ENCODE data around the gene SCN5A. TPM values are rescaled to one million over a fixed set of nuclear protein-coding genes. Genes with fewer than 3 reads are reported as not detected.

Gene SCN5A
- total and polyA plus RNA-seq, 2 of the 8 experiments (the other 6 are each of a cell fraction or from before 2014, with no cell fraction given), result 4.8 to 11.4 TPM

DNA sequence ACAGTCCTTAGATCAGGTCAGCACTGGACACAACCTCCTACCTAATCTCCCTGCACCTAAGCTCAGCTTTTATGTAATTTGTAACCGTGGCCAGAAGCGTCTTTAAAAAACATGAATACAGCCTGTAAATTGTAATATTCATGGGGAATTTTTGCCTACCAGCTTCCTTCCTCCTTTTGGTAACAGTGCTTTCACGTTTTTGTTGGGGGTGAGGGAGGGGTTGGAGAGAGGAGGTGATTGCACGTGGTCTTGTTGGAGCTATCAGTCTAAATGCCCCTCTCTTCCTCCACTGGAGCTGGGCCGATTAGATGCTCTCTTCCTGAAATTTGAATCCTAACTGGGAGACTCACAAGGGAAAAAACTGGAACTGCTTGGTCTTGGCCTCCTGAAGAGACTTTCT is 35.1 kb upstream of the SCN5A start:
- Histone ChIP-seq H3K79me2 (ENCODE audit: control insufficient read depth in 1 of 2, insufficient read depth in 2 of 2, low read length in 2 of 2) (no peaks in the 10 kb centered on the region), H2BK20ac (ENCODE audit: low read length) (no peak overlapping the region), H3K27me3 (replicated peaks in 1 of 4; ENCODE audit: control insufficient read depth in 3 of 4, extremely low read depth in 1 of 4, insufficient read depth in 3 of 4, low read length in 3 of 4) (peaks cover 0 to 1% (median 0%) of the 10 kb centered on the region in 4 experiments; a peak in 1 of 7 replicates), H4K91ac (replicated peaks; ENCODE audit: insufficient read length, low read length) (no peak overlapping the region), H3K56ac (replicated peaks; ENCODE audit: insufficient read length, low read depth, low read length) (no peak overlapping the region), H3K9me3 (ENCODE audit: insufficient read depth in 2 of 2, low read depth in 1 of 2, low read length in 1 of 2) (no peaks in the 10 kb centered on the region), H3K4me1 (replicated peaks in 1 of 4; ENCODE audit: control insufficient read depth in 3 of 4, insufficient read depth in 4 of 4, low read length in 3 of 4) (no peaks in the 10 kb centered on the region), H4K8ac (ENCODE audit: extremely low read depth, insufficient read depth, low read length) (no peak overlapping the region), H3K23me2 (ENCODE audit: low read depth, low read length) (no peaks in the 10 kb centered on the region), H4K5ac (ENCODE audit: insufficient read length, low read depth, low read length) (no peak overlapping the region), H2BK12ac (ENCODE audit: low read depth, low read length) (no peak overlapping the region), H3K23ac (ENCODE audit: insufficient read length) (no peak overlapping the region), H2BK15ac (ENCODE audit: low read length) (no peak overlapping the region), H3K27ac (ENCODE audit: low read depth, low read length) (no peak overlapping the region), H4K20me1 (replicated peaks in 1 of 2; ENCODE audit: control insufficient read depth in 1 of 2, insufficient read depth in 2 of 2, low read length in 2 of 2) (no peaks in the 10 kb centered on the region), H3K4me3 (ENCODE audit: extremely low read depth in 1 of 4, insufficient read depth in 2 of 4, low read depth in 3 of 4, low read length in 4 of 4) (no peak overlapping the region), H3K14ac (ENCODE audit: insufficient read length) (no peak overlapping the region), H2BK120ac (replicated peaks; ENCODE audit: low read depth, low read length) (no peak overlapping the region), H3K4me2 (ENCODE audit: insufficient read depth in 1 of 2, low read depth in 2 of 2, low read length in 2 of 2) (no peak overlapping the region), H2BK5ac (ENCODE audit: low read depth, low read length) (no peak overlapping the region), H3K4ac (replicated peaks; ENCODE audit: insufficient read length, low read depth, low read length) (no peak overlapping the region), H2AK5ac (ENCODE audit: low read depth, low read length) (no peak overlapping the region), H2AFZ (ENCODE audit: low read length) (no peak overlapping the region), H3K18ac (ENCODE audit: extremely low read depth, low read length) (no peak overlapping the region), H3K79me1 (ENCODE audit: low read depth, low read length) (no peaks in the 10 kb centered on the region), H3K9ac (replicated peaks in 1 of 4; ENCODE audit: extremely low read depth in 1 of 4, low read depth in 3 of 4, low read length in 3 of 4) (no peak overlapping the region), H3K36me3 (ENCODE audit: control insufficient read depth in 2 of 4, insufficient read depth in 4 of 4, low read length in 3 of 4) (no peaks in the 10 kb centered on the region)
- ChIA-PET POLR2A (ENCODE audit: partially characterized antibody) (no interaction called here), CTCF (ENCODE audit: partially characterized antibody) (interaction anchor here (0.9 to 2.3 kb wide), 9 partner anchors 9 to 163 kb away, joined by 3 to 7 read pairs (median 3); no protein-coding TSS in a partner anchor)
- DNase-seq (ENCODE audit: low read depth in 1 of 2, low spot score in 2 of 2) (no peak), FAIRE-seq (no peak)
- 85% methylated on average over 5 of the region's 5 CpGs; no CpG with 5 or more reads in 1 of the 2 experiments for WGBS, 2 experiments (ENCODE audit: extremely low coverage in 1 of 2, insufficient coverage in 1 of 2, insufficient read length in 1 of 2, insufficient replicate concordance in 2 of 2, low coverage in 1 of 2, low lambda C conversion rate in 2 of 2, missing lambda C conversion rate in 1 of 2)
- TF ChIP-seq PHF8 (conservative IDR thresholded peaks at IDR 0.05; ENCODE audit: low read depth, low read length), result no peak
- no peak for TF ChIP-seq GTF2F1 (IDR thresholded peaks at IDR 0.05; ENCODE audit: borderline replicate concordance, low read depth, low read length)
- TF ChIP-seq NANOG (IDR thresholded peaks at IDR 0.05; ENCODE audit: insufficient read depth, low read depth, low read length, poor library complexity, severe bottlenecking), result no peak
- TF ChIP-seq, protein P1, sequence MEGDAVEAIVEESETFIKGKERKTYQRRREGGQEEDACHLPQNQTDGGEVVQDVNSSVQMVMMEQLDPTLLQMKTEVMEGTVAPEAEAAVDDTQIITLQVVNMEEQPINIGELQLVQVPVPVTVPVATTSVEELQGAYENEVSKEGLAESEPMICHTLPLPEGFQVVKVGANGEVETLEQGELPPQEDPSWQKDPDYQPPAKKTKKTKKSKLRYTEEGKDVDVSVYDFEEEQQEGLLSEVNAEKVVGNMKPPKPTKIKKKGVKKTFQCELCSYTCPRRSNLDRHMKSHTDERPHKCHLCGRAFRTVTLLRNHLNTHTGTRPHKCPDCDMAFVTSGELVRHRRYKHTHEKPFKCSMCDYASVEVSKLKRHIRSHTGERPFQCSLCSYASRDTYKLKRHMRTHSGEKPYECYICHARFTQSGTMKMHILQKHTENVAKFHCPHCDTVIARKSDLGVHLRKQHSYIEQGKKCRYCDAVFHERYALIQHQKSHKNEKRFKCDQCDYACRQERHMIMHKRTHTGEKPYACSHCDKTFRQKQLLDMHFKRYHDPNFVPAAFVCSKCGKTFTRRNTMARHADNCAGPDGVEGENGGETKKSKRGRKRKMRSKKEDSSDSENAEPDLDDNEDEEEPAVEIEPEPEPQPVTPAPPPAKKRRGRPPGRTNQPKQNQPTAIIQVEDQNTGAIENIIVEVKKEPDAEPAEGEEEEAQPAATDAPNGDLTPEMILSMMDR (IDR thresholded peaks at IDR 0.05; ENCODE audit: control extremely low read depth in 1 of 3, insufficient read depth in 1 of 3, low read depth in 1 of 3, low read length in 3 of 3), result no peak
- no peak for TF ChIP-seq POLR2AphosphoS5 (IDR thresholded peaks at IDR 0.05; ENCODE audit: low read depth, low read length)
- no peak for TF ChIP-seq TBP (IDR thresholded peaks at IDR 0.05; ENCODE audit: low read depth, low read length)
- TF ChIP-seq, protein P2, sequence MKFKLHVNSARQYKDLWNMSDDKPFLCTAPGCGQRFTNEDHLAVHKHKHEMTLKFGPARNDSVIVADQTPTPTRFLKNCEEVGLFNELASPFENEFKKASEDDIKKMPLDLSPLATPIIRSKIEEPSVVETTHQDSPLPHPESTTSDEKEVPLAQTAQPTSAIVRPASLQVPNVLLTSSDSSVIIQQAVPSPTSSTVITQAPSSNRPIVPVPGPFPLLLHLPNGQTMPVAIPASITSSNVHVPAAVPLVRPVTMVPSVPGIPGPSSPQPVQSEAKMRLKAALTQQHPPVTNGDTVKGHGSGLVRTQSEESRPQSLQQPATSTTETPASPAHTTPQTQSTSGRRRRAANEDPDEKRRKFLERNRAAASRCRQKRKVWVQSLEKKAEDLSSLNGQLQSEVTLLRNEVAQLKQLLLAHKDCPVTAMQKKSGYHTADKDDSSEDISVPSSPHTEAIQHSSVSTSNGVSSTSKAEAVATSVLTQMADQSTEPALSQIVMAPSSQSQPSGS (IDR thresholded peaks at IDR 0.05; ENCODE audit: low read length), result no peak
- TF ChIP-seq EZH2 (IDR thresholded peaks at IDR 0.05; ENCODE audit: low read depth, low read length, severe bottlenecking), result no peak
